Germinal center (tissue), 1 donor: ENCODE measurements around the gene PTGER4.

Experiments
- DNase-seq: peaks from one replicate; pipeline ENCODE4 v3.0.0; 2012; ENCODE audit warnings: mixed read lengths, low spot score

The PTGER4 gene

GRCh38 chr5:40669606-40670390 lies 9.9 kb upstream of the PTGER4 start:
- no peak for DNase-seq

- DNase-seq, result no peak
Observed at GRCh38 chr5:40672425-40672824, 7.3 kb upstream of the PTGER4 start.

- no peak for DNase-seq
Observed at GRCh38 chr5:40674661-40675235, 5.0 kb upstream of the PTGER4 start.

- DNase-seq, result no peak
Observed at GRCh38 chr5:40675396-40676133, 4.2 kb upstream of the PTGER4 start.

- no peak for DNase-seq
Observed at GRCh38 chr5:40676613-40677343, 2.9 kb upstream of the PTGER4 start.

GRCh38 chr5:40677456-40677855 lies 2.3 kb upstream of the PTGER4 start:
- no peak for DNase-seq

GRCh38 chr5:40678026-40678425 lies 1.7 kb upstream of the PTGER4 start:
- no peak for DNase-seq

- DNase-seq, result no peak
Observed at GRCh38 chr5:40678460-40679147, 1.1 kb upstream of the PTGER4 start.

GRCh38 chr5:40679148-40679912 lies 385 bp upstream of the PTGER4 start:
- peak; percentile 92 for DNase-seq

GRCh38 chr5:40680741-40681362 lies 1.1 kb downstream of the PTGER4 start:
- DNase-seq, result peak; percentile 36

- DNase-seq, result peak; percentile 47
Observed at GRCh38 chr5:40681363-40682153, 1.8 kb downstream of the PTGER4 start.

- DNase-seq, result no peak
Observed at GRCh38 chr5:40682154-40683017, 2.7 kb downstream of the PTGER4 start.

GRCh38 chr5:40683305-40683704 lies 3.6 kb downstream of the PTGER4 start:
- DNase-seq, result no peak

- DNase-seq, result no peak
Observed at GRCh38 chr5:40685193-40685592, 5.5 kb downstream of the PTGER4 start.

GRCh38 chr5:40685976-40686486 lies 6.3 kb downstream of the PTGER4 start:
- no peak for DNase-seq

- DNase-seq, result no peak
Observed at GRCh38 chr5:40687321-40687720, 7.6 kb downstream of the PTGER4 start.

GRCh38 chr5:40688127-40688761 lies 8.5 kb downstream of the PTGER4 start:
- DNase-seq, result peak; percentile 69

- no peak for DNase-seq
Observed at GRCh38 chr5:40688996-40689395, 9.3 kb downstream of the PTGER4 start.
